ENCODE data around the gene KRT27. TPM values are rescaled to one million over a fixed set of nuclear protein-coding genes. Genes with fewer than 3 reads are reported as not detected.

The KRT27 gene, protein sequence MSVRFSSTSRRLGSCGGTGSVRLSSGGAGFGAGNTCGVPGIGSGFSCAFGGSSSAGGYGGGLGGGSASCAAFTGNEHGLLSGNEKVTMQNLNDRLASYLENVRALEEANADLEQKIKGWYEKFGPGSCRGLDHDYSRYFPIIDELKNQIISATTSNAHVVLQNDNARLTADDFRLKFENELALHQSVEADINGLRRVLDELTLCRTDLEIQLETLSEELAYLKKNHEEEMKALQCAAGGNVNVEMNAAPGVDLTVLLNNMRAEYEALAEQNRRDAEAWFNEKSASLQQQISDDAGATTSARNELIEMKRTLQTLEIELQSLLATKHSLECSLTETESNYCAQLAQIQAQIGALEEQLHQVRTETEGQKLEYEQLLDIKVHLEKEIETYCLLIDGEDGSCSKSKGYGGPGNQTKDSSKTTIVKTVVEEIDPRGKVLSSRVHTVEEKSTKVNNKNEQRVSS
- total RNA-seq (2021; ENCODE audit: unreplicated experiment) (not detected), Bru-seq, nascent RNA (not detected), BruChase-seq, experiment 1, labeled RNA remaining after a 6-hour chase (not detected), BruChase-seq, experiment 2, labeled RNA remaining after a 2-hour chase (not detected)
- not detected in 2 replicates for polyA plus RNA-seq (2012)
- long read RNA-seq: 0 reads

DNA sequence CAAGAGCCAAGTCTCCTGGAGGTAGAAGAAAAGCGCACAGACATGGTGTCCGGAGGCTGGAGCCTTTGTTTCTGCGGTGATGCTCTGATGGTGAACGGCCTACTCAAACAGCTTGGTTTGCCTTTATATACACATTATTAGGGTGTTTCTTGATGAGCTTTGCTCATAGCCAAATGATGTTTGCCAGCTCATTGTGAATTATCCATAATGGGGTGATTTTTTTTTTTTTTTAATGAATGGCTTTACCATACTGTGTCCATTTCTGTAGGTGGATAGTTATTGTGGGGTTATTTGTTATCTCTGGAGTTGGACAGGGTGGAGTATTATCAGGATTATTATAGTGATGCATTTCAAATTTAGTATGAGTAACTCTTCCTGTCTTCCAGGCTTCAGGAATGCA, at the start of gene KRT27:
Gene KRT27 (minus strand): TSS at position 101 of the 400 bp plus-strand sequence. CDS start 57 bp downstream, at position 44.
- Histone ChIP-seq H3K4me2 (ENCODE audit: low read length) (no peak within 1 kb of the TSS), H3K9me3 (ENCODE audit: control insufficient read depth in 1 of 2, insufficient read depth in 1 of 2, low read depth in 1 of 2, low read length in 2 of 2) (no peaks in the 10 kb centered on the region), H3K4me1 (ENCODE audit: control insufficient read depth in 1 of 2, insufficient read depth in 2 of 2, low read length in 2 of 2) (no peaks in the 10 kb centered on the region), H3K79me2 (ENCODE audit: insufficient read depth, low read length) (no peaks in the 10 kb centered on the region), H3K4me3 (replicated peaks in 1 of 2; ENCODE audit: low read depth in 1 of 2, low read length in 2 of 2) (no peak within 1 kb of the TSS), H3K36me3 (ENCODE audit: control insufficient read depth in 1 of 2, insufficient read depth in 2 of 2, low read length in 2 of 2) (no peaks in the 10 kb centered on the region), H3K27ac (ENCODE audit: low read depth, low read length) (no peak within 1 kb of the TSS), H4K20me1 (ENCODE audit: insufficient read depth) (no peaks in the 10 kb centered on the region), H3K9ac (ENCODE audit: low read length) (no peak within 1 kb of the TSS), H3K27me3 (ENCODE audit: insufficient read depth, low read length) (no peaks in the 10 kb centered on the region), H2AFZ (ENCODE audit: low read depth, low read length, poor library complexity, severe bottlenecking) (no peak within 1 kb of the TSS), H3K9me2 (ENCODE audit: insufficient read depth) (no peaks in the 10 kb centered on the region)
- no TSS peak for BruUV-seq (replicated peaks)
- TF ChIP-seq CBX3 (IDR thresholded peaks at IDR 0.05; ENCODE audit: low read depth) (no peak), EZH2phosphoT487 (IDR thresholded peaks at IDR 0.05; ENCODE audit: borderline replicate concordance) (no peak), EGR1 (IDR thresholded peaks at IDR 0.05; ENCODE audit: low read depth) (no peak)
- TF ChIP-seq, protein P1, sequence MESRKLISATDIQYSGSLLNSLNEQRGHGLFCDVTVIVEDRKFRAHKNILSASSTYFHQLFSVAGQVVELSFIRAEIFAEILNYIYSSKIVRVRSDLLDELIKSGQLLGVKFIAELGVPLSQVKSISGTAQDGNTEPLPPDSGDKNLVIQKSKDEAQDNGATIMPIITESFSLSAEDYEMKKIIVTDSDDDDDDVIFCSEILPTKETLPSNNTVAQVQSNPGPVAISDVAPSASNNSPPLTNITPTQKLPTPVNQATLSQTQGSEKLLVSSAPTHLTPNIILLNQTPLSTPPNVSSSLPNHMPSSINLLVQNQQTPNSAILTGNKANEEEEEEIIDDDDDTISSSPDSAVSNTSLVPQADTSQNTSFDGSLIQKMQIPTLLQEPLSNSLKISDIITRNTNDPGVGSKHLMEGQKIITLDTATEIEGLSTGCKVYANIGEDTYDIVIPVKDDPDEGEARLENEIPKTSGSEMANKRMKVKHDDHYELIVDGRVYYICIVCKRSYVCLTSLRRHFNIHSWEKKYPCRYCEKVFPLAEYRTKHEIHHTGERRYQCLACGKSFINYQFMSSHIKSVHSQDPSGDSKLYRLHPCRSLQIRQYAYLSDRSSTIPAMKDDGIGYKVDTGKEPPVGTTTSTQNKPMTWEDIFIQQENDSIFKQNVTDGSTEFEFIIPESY (IDR thresholded peaks at IDR 0.05; ENCODE audit: extremely low read depth, insufficient replicate concordance, low read length): no peak
- intact Hi-C loops (cut with micrococcal nuclease): no loop called here
- no peak for DNase-seq (ENCODE audit: low read depth, low spot score)
- POLR2A ChIA-PET: no interaction called here
- CTCF ChIA-PET: interaction anchor here (1.2 to 2.2 kb wide), 2 partner anchors 9 to 157 kb away, joined by 3 to 5 read pairs; no protein-coding TSS in a partner anchor
- RAD21 ChIA-PET (ENCODE audit: low non-redundant PET in 1 of 2, low total read pairs in 2 of 2, uncharacterized antibody in 2 of 2, unreplicated experiment in 2 of 2): no interaction called here
- ATAC-seq: no peak

Measured in HCT116 (cell line).